ENCODE results near the gene RGS21.

DNA sequence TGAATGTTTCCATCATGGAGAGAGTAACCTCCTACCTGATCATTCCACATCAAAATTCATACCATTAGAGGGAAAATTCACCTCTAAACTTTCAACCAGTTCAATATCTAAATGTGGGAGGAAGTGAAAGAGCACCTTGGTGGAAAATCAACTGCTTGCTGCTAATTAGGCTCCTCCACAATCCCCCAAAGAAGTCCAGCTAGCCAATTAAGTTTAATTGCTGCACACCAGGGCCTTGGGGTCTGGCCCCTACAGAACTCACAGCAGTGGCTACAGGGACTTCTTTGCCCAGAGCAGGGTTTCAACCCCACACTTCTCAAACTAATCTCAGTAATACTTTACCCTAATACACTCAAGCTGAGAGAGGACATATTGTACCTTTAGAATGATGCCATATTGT lies 62.1 kb downstream of the RGS21 start:
- TF ChIP-seq CTCF (IDR thresholded peaks at IDR 0.05; ENCODE audit: insufficient read depth, low read length) (no peak), POLR2AphosphoS5 (IDR thresholded peaks at IDR 0.05; ENCODE audit: low read depth) (no peak), GABPA (IDR thresholded peaks at IDR 0.05; ENCODE audit: low read depth) (no peak), REST (IDR thresholded peaks at IDR 0.05; ENCODE audit: insufficient replicate concordance, low read depth) (no peak)

Data from HL-60 (cell line).